Stromal cell of bone marrow (primary cell): Measurements from ENCODE around the gene SPRY4.
A peak's percentile ranks its signal among the peaks of the same experiment; 100 is the strongest.
"Not testable (repeated sequence)": the region's sequence is repeated elsewhere in the genome, so short reads cannot be mapped to it uniquely, and the experiment has no call there.

ENCODE experiments used
- DNase-seq: peaks from one replicate; pipeline ENCODE4 v3.0.0-alpha.2; 2012; ENCODE audit warnings: low read depth

The SPRY4 gene

GRCh38 chr5:142333749-142334148 lies 8.9 kb upstream of the SPRY4 start:
- not testable (repeated sequence) for DNase-seq

- DNase-seq, result no peak
Observed at GRCh38 chr5:142330444-142330843, 5.6 kb upstream of the SPRY4 start.

GRCh38 chr5:142330026-142330425 lies 5.2 kb upstream of the SPRY4 start:
- no peak for DNase-seq

GRCh38 chr5:142327111-142327842 lies 2.5 kb upstream of the SPRY4 start:
- DNase-seq, result peak; percentile 84

GRCh38 chr5:142326480-142326938 lies 1.7 kb upstream of the SPRY4 start:
- no peak for DNase-seq

GRCh38 chr5:142325725-142326479 lies 1.1 kb upstream of the SPRY4 start:
- DNase-seq, result no peak

- DNase-seq, result no peak
Observed at GRCh38 chr5:142324136-142324870, 518 bp downstream of the SPRY4 start.

GRCh38 chr5:142323480-142324135 lies 1.2 kb downstream of the SPRY4 start:
- DNase-seq, result no peak

GRCh38 chr5:142322747-142323479 lies 1.9 kb downstream of the SPRY4 start:
- DNase-seq, result peak; percentile 69

GRCh38 chr5:142322403-142322746 lies 2.4 kb downstream of the SPRY4 start:
- no peak for DNase-seq

- no peak for DNase-seq
Observed at GRCh38 chr5:142320851-142321560, 3.8 kb downstream of the SPRY4 start.

- no peak for DNase-seq
Observed at GRCh38 chr5:142320430-142320738, 4.4 kb downstream of the SPRY4 start.

GRCh38 chr5:142319560-142320429 lies 5.0 kb downstream of the SPRY4 start:
- no peak for DNase-seq

GRCh38 chr5:142319105-142319504 lies 5.7 kb downstream of the SPRY4 start:
- DNase-seq, result no peak

GRCh38 chr5:142317753-142318152 lies 7.1 kb downstream of the SPRY4 start:
- no peak for DNase-seq

GRCh38 chr5:142317173-142317572 lies 7.6 kb downstream of the SPRY4 start:
- DNase-seq, result no peak

- no peak for DNase-seq
Observed at GRCh38 chr5:142316681-142317080, 8.1 kb downstream of the SPRY4 start.

GRCh38 chr5:142316051-142316450 lies 8.8 kb downstream of the SPRY4 start:
- DNase-seq, result peak; percentile 60

GRCh38 chr5:142315096-142315900 lies 9.5 kb downstream of the SPRY4 start:
- no peak for DNase-seq
